ENCODE results near the gene TRIOBP.
"Not testable (repeated sequence)": the region's sequence is repeated elsewhere in the genome, so short reads cannot be mapped to it uniquely, and the experiment has no call there.

TRIOBP gene

GRCh38 chr22:37672206-37672919 is 24.5 kb upstream of the TRIOBP start:
- no peak for DNase-seq

DNA sequence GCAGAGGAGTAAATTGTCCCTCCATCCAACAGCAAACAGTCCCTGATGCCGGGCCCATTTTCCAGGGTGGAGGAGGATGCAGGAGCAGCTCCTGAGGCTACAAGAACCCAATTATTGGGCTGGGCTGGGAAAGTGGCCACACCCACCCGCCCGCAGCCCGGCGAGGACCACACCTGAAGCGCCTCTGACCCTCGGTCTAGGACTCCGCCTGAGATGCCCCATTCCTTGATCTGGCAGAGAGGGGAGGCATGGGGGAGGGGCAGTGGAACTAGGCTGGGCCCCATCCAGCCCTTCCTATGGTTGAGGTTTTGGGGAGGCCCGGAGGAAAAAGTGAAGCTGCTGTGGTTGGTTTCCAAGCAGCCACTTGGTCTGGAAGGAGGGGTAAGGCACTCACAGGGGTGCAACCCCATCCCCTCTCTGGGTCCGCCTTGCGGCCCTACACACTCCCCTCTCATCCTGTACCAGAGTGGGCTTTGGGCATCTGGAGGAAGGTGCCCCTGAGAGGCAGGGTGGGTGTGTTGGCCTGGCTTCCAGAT is 23.9 kb upstream of the TRIOBP start:
- DNase-seq, result no peak

GRCh38 chr22:37674248-37674647 is 22.6 kb upstream of the TRIOBP start:
- no peak for DNase-seq

DNA sequence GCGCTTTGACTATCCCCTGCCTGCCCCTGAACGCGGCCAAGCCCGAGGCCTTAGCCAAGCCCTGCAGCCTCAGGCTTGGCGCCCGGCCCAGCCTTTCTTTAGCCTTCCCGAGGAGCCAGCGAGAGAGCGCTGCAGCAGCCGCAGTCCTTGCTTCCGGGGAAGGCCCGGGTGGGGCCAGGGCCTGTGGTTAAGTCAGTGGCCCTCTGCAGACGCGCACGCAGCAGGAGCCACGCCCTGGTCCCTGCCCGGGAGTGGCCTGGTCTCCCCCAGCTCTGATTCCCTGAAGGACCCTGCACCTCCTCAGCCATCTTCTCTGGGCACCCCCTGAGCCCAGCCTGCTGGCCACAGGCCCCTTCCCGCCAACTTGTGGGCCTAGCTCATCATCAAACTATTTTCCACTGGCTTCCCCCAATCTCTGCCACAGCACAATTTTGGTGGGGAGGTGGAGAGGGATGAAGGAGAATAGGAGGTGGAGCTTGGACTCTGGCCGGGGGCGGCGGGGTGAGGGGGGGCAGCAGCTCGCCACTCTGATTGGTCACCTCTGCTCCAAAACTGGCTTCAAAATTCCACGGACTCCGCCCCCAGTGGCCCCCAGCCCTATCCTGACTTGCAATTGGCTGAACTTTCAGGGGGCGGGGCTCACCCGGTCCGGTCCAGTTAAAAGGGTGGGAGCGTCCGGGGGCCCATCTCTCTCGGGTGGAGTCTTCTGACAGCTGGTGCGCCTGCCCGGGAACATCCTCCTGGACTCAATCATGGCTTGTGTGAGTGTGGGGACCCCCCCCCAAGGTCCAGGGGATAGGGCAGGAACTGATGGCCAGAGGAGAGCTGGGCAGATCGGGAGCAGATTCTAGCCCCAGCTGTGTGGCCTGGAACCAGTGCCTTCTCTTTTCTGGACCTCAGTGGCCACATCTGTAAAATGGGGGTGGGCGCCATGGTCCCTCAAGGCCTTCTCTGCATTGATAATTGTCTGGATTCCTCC is 21.6 kb upstream of the TRIOBP start, which contains the start of gene LGALS1:
LGALS1 (plus strand) TSS at position 686 of the 979 bp plus-strand sequence; CDS start at position 753, 67 bp downstream.
- no peak for DNase-seq

GRCh38 chr22:37675930-37676735 is 20.7 kb upstream of the TRIOBP start:
- no peak for DNase-seq

GRCh38 chr22:37676736-37677492 is 19.9 kb upstream of the TRIOBP start:
- no peak for DNase-seq

- no peak for DNase-seq
These were observed 19.3 kb upstream of the TRIOBP start for GRCh38 chr22:37677493-37677974.

GRCh38 chr22:37678372-37678771 is 18.5 kb upstream of the TRIOBP start:
- DNase-seq, result no peak

- DNase-seq, result no peak
These were observed 17.2 kb upstream of the TRIOBP start for GRCh38 chr22:37679670-37680069.

DNA sequence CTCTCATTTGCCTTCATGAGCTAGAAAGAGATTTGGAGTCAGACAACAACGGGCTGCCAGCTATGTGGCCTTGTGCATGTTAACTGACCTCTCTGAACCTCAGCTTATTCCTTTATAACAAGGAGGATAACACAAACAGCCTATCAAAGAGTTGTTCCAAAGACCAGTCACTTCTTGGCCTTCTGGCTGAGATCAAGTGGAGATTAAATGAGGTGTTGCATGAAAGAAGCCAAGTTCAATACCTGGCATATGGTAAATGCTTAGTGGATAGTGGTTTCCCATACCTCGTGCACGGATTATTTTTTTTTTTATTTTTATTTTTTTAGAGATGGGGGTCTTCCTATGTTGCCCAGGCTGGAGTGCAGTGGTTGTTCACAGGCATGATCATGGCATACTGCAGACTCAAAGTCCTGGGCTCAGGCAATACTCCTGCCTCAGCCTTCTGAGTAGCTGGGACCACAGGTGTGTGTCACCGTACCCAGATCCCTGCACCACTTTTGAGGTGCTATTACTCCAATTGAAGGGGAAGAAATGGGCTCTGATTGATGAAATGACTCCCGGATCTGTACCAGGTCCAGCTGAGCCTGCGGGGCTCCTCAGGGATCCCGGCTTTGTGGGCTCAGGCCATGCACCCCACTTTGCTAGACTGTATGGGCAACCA is 16.5 kb upstream of the TRIOBP start:
- no peak for DNase-seq

DNA sequence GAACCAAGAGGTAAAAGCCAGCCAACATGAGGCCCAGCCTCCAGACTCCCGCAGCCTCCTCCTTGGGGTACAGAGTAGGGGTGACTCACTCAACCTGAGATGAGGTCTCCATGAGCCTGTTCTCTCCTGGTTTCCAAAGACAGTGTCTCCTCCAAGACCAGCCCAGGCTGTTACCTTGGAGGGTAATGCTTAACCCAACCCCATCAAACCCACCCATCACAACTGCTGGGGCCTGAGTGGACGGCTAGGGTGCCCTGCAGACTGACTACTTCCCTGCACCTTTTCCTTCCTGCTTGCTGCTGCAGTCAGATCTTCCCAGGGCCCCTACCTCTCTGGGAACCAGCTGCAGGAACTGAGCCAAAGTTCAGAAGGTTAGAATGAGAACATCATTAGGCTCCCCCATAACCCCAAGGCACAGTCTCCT is 15.8 kb upstream of the TRIOBP start:
- DNase-seq, result no peak

DNA sequence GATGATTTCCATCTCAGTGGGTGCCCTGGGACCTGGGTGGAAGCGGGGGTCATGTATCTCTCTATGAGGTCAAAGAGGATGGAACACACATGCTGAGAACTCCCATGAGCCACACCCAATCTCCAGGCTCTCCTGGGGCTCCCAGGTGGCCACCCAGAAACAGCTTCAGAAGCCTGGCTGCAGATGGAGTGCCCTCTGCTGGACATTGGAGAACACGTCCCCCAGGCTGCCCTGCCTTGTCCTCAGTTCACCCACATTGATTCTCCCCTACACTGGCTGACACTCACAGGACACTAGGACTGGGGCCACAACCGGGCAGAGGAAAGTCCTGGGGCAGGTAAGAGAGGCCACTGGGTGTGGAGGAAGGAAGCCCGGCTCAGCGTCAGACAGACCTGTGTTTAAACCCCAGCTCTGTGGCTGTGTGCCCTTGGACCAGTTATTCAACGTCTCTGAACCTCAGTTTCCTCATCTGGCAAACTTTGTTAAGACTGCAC is 15.2 kb upstream of the TRIOBP start:
- no peak for DNase-seq

DNA sequence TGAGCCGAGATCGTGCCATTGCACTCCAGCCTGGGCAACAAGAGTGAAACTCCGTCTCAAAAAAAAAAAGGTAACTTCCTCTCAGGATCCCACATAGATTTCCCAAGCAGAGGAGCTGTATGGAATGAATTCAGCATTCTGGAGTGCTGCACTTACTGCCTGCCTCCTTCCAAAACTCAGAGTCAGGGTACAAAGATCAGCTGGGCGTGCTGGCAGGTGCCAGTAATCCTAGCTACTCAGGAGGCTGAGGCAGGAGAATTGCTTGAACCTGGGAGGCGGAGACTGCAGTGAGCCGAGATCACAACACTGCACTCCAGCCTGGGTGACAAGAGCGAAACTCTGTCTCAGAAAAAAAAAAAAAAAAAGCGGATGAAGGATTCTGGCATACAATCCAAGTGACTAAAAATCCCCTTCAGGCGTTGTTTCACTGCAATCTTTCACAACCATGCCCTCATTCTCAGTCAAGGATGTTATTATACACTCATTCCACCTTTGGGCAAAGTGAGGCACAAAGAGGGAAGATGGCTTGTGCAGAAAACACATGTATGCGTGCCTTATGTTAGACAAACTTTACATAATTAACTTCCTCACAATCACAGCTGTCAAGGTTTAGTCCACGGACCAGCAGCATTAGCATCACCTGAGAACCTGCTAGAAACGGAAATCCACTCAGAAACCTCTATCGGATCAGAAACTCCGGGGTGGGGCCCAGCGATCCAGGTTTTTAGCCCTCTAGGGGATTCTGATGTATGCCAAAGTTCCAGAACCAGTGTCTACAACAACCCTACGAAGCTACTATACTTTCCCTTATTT is 11.8 kb upstream of the TRIOBP start:
- DNase-seq, result no peak

GRCh38 chr22:37686002-37686982 is 10.6 kb upstream of the TRIOBP start, which contains the start of gene NOL12:
NOL12 (plus strand) TSS chr22:37686343; CDS start chr22:37686393, 50 bp downstream.
- DNase-seq, result peak; percentile 30

- DNase-seq, result no peak
These were observed 6.4 kb upstream of the TRIOBP start for GRCh38 chr22:37690407-37690806.

GRCh38 chr22:37690901-37691504 is 5.8 kb upstream of the TRIOBP start:
- DNase-seq, result no peak

- no peak for DNase-seq
These were observed 4.1 kb upstream of the TRIOBP start for GRCh38 chr22:37692627-37693285.

- DNase-seq, result not testable (repeated sequence)
These were observed 2.7 kb upstream of the TRIOBP start for GRCh38 chr22:37694131-37694530.
